Stimulated activated CD8-positive, alpha-beta memory T cell treated with anti-CD3 and anti-CD28 coated beads, Interleukin-15, amount 100 ng/mL, for 24 hours (primary cell): ENCODE data around the gene IQGAP3.

Source experiments
- DNase-seq: peaks from one replicate; pipeline ENCODE4 v3.0.0-alpha.2; 2020; ENCODE audit warnings: low read depth

The IQGAP3 gene

DNA sequence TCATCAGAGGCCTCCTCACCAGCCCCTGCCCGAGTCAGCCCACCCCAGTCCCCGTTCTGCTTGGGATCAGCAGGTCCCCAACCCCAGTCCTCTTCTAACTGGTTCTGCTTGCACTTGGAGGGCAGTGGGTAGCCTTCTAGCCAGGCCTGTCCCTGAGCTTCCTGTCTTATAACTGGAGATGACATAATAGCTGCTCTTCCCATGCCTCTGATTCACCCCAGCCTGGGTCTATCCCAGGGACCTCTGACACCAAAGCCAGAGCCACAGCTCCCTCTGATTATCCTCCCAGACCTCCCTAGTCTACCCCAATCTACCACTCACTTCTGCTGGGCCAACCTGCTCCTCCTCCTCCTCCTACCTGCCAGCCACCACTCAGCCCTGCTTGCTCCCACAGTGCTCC is 31.4 kb downstream of the IQGAP3 start:
- DNase-seq = no peak

DNA sequence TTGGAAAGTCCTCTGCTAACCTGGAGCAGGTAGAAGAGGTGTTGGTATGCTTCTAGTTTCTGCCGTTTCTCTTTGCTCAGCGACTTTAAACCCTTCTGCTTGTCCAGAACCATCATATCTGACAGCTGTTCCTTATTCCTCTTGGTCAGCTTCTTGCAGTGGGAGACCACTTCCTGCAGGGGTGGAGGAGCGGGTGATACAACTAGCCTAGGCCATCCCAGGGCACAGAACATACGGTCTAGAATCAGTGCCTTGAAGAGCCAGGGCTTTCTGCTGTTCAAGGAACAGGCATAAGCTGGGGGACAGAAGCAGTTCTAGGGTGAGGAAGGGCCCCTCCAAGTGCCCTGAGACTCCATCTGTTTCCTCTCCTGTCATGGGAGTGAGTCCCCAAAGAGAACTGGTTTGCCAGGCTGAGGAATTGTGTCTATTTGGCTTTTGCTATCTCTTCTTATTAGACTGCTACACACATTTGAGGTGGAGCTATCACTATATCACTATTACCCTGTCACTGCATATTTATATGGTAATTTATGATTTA is 32.5 kb downstream of the IQGAP3 start:
- DNase-seq = no peak

DNA sequence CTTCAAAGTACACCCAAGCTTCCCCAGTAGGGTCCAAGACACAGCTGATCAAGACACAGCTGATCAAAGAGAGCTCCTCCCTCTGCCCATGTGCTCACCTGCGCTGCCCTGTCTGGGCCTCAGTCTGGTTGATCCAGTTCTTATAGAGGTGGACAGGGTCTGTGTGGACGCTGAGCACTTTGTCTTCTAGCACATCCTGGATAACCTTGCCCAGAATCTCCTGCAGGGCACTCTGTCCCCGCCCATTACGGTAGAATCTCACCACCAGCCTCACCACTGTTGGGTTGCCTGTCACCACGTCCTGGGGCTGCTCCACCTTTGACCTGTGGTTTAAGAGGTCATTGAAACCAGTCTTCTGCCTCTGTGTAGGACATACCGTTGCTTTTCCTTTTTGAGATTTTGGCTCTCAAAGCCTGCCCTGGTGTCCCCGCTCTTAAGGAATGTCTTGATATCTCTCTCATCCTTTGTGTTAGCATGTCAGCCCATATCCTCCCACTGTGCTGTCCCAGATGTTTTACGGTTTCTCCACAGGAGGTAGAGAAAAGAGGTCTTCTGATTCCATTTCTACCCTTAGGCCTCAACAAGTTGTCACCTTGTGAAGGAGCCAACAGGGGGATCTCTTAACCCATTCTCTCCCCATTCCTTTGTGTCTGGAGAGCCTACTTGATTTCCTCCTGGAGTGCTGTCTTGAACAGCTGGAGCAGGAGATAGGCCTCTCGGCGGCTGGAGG is 33.5 kb downstream of the IQGAP3 start:
- no peak for DNase-seq

DNA sequence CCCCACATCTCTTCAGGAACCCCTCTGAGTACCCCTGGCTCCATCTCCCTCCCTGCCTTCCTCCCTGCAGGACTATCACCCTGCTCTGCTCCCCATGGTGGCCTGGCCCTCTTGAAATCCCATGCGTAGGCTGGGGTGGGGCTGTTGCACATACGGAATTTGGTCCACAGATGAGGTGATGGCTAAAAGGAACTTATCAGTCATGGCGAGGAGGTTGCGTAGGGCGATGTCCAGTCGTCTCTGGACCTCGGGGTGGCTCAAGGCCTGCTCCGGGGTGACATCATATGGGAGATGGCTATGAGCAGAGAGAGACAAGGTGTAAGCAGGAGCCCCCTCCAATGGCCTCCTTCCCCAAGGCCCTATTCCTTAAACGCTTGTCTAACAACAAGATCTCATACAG is 35.3 kb downstream of the IQGAP3 start:
- DNase-seq = no peak

DNA sequence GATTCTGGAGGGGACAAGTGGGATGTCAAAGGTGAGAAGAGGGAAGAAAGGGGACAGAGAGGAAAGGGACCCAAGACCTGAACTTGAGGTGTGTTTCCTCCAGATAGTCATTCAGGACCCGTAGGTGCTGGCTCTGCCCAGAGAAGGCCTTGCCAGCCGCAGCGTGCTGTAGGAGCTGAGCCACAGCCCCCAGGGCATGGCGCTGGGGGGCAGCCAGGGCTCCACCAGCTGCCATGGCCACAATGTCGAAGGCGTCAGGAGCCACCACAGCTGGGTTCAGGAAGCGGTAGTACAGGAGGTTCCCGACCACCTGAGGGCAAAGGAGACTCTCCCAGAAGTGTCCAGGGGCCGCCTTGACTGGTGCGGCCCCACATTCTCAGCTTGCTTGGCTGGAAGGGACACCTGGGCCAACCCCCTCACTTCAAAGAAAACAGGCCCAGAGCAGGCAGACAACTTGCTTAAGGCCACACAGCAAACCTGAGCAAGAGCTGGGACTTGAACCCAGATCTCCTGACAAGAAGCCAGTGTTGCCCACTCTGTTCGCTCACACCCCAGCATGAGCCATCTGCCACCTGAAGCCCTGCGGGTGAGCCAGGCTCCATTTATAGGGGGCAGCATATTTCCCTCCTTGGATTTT is 37.8 kb downstream of the IQGAP3 start:
- DNase-seq = no peak

DNA sequence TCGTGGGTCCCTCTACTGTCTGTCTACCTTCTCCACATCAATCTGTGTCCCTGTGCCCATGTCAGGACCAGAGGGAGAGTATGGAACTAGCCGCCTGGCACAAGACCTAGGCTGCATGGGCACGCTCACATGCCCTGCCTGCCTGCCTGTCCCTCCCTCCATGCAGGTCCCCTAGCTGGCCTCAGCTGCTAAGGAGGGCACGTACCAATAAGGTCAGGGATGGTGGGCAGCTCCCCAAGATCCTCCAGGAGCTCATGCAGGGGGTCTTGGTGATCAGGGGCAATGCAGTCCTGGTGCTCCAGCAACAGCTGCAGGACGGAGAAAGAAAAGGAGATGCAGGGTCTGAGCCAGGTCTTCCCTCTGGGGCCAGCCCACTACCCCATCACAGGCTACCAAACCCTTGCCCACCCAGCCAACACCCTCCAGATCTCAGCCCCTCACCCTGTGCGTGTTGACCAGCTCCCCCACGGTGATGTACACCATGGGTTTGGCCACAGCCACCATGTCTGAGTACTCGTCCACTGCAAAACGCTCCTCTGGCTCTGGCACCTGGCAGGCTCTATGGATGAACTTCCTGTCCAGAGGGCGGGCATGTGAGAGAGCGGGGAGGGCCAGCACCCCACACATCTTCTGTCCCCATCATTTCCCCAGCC is 38.7 kb downstream of the IQGAP3 start:
- no peak for DNase-seq

DNA sequence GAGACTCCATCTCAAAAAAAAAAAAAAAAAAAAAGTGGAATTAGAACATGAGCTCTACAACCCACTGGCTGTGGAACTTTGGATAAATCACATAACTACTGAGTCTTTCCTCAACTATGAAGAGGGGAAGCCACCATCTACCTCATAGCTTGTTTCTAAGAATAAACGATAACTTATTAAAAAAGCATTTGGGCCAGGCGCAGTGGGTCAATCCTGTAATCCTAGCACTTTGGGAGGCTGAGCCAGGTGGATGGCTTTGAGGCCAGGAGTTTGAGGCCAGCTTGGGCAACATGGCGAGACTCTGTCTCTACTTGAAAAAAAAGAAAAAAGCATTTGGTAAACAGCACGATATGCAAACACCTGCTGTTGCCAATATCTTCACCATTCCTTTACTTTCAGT is 40.0 kb downstream of the IQGAP3 start:
- no peak for DNase-seq

DNA sequence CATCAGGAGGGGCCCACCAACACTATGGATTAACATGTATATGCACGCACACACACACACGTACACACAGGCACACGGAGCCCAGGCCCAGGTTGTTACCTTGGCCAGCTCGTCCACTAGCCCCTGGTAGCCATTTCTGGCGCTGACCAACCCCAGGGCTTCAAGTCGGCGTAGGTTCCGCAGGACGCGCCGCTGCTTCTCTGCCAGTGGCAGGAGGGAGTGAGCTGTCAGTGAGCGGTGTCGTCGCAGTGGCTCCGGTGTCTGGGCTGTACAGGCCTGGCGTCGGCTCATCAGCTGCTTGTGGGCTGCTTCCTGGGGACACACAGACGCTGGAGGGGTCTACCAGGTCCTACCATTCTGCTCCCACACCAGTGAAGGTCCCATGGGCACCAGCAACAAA is 42.4 kb downstream of the IQGAP3 start:
- DNase-seq = no peak

DNA sequence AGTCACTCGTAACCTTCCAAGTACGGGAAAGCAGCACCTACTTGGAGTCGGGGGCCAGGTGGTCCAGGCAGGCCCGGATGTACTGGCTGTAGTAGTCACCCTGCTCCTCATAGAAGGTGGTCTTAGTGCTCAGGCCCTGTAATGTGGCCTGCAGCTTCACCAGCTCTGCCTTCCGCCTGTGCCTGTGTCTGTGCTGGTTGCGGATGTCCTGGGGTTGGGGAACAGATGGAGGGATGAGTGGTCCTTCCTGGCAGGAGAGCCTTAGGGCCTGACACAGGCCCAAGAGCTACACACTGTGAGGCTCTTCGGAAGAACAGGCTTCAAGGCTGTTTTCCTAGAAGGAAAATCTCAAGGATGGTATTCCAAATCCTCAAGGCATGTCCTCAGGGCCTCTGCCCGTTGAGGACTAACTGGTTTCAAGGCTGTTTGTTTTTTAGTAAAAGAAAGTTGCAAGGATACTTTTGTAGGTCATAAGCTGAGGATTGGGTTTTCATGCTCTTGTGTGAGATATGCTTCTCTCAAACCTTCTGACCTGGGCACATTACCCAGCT is 43.4 kb downstream of the IQGAP3 start:
- DNase-seq = no peak

DNA sequence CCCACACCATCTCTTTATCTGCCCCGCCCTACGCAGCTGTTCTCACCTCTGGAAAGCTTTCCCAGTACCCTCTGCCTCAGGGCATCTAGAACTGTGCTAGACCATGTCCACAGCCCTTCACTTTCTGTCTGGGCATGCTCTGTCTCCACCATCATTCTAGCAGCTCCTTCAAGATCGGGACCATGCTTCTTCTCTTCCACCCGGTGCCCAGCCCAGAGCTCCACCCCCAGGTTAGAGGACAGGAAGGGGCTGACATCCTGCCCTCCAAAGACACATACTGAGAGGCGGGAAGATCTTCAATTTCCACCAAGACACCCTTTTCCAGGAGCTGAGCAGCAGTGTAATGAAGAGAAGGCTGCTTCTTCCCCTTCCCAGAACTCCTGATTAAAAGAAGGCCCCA is 44.1 kb downstream of the IQGAP3 start:
- no peak for DNase-seq

DNA sequence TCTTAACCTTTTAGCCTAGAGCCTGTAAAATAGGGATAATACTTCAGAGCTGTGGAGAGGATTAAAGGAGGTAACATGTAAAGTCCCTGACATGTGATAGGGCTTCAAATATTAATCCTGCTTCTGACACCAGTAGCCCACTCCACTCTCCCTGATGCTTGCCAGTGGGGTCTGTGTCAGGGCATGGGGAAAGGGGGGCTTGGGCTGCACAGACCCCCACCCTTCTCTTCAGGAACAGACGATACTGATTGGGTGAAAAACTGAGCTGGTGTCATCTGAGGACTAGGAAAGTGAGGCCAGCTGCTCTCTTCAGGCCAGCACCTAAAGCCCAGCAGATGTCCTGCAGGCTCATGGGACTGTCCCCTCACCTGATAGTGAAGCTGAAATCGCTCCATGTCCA is 44.8 kb downstream of the IQGAP3 start:
- no peak for DNase-seq

DNA sequence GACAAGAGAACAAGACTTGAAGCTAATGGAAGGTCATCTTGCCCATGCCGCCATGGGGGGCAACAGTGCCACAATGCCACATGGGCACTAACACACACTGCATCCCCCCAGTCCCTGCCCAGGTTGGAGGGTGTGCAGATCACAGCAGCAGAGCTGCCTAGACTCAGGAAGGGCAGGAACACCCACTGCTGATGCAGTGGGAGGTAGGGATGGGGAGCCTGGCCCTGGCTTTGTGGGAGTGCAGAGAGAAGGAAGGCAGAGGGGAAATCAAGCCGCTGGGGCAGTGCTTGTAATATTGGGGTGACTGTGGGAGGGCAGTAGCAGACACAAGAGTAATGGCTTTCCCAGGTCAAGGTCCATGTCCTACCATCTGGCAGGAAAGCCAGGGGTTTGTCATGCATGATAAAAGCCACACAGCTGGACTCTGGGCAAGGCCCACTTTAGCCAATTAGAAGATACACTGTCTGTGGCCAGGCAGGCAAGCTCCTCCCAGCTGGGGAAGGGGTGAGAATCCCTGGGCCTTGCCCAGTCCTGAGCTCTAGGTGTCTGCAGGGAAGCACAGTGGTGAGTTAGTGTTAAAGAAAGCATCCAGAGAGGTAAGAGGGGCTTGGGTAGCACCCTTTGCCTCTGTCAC is 46.4 kb downstream of the IQGAP3 start:
- no peak for DNase-seq

DNA sequence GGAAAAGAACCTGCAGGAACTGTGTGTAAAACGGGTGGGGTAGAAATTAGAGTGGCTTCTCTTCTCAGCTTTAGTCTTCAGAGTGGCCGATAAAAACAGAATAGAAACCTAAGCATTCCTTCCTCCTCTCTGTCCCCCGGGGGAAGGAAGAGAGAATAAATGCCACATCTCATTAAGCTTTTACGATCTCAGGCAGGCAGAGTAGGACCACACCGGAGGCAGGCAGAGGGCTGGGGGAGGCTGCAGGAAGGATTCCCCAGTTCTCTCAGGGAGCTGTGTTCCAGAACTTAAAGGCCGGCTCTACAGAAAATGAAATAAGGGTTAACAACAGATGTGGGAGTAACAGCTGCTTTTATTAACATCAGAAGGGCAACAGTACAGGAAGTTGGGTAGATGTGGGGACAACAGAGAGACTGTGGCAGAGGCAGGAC is 47.3 kb downstream of the IQGAP3 start:
- no peak for DNase-seq

DNA sequence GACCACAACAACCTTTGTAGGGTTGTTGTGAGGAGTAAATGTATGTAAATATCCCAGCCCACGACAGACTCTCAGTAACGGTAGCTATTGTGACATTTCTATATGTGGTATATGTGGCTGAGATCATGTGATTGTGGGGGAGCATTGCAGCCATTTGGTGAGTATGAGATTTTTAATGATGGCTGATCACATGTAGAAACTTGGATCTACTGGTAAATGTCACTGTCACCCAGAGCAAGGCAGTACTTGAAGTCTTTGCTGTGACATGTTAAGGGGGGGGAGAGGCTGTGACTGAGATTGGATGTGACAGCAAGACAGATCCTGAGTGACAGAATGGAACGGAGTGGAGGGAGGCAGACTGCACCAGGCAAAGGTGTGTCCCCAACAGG is 47.9 kb downstream of the IQGAP3 start:
- DNase-seq = no peak

DNA sequence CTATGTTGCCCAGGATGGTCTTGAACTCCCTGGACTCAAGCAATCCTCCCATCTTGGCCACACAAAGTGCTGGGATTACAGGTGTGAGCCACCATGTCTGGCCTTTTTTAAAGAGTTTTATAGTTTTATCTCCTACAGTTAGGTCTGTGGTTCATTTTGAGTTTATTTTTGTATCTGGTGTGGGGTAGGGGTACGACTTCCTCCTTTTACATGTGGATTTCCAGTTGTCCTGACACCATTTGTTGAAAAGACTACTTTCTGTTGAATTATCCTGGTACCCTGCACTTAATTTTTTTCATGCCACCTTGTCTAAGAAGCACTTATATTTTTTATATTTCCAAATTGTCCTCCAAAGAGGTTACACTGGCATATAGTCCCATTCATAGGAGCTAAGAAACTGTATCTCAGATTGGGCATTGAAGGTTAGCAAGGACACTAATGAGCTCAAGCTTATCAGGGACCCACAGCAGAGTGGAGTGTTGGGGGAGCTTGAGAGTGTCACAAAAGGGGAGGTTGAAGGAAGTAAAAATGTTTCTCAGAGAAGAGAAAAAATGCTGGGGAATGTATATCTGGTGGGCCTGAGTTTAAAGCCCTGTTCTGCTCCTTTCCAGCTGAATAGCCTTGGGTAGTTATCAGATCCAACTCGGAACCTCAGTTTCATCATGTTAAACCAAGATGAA is 48.4 kb downstream of the IQGAP3 start:
- no peak for DNase-seq

DNA sequence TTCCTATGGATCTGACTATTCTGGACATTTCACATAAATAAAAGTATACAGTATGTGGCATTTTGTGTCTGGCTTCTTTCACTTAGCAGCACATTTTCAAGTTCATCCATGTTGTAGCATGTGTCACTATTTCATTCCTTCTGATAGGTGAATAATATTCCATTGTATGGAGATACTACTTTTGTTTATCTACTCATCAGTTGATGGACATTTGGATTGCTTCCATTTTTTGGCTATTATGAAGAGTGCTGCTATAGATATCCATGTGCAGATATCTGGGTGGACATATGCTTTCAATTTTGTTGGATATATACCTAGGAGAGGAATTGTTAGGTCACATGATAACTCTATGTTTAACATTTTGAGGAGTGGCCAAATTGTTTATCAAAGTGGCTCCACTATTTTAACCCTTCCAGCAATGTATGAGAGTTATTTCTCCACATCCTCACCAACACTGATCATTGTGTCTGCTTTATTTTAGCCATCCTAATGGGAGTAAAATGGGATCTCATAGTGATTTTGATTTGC is 49.9 kb downstream of the IQGAP3 start:
- no peak for DNase-seq

DNA sequence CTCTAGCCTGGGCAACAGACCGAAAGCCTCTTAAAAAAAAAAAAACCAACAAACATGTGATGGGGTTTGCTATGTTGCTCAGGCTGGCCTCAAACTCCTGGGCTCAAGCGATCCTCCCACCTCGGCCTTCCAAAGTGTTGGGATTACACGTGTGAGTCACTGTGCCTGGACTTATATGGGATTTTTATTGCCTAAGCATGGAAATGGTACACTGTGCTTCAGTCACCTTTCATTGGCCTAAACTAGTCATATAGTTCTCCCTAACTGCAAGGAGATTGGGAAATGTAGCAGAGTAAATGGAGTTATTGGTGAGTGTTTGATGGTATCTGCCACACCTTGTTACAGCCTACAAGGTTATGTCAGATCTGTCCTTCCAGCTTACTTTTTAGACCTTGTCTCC is 54.6 kb downstream of the IQGAP3 start:
- no peak for DNase-seq

DNA sequence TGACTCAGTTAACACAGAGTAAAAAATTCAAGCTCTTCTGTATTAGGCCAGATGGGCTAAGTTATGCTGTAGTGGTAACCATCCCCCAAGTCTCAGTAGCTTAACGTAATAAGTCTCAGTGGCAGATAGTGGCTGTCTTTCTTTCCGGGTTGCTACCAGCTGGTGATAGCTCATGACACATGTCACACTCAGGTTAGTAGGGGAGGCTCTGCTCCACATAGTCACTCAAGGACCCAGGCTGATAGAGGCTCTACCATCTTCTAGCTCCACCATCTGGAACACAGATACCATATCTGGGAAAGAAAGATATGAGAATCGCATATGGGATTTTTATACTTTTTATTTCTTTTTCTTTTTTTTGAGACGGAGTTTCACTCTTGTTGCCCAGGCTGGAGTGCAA is 55.5 kb downstream of the IQGAP3 start:
- DNase-seq = no peak

DNA sequence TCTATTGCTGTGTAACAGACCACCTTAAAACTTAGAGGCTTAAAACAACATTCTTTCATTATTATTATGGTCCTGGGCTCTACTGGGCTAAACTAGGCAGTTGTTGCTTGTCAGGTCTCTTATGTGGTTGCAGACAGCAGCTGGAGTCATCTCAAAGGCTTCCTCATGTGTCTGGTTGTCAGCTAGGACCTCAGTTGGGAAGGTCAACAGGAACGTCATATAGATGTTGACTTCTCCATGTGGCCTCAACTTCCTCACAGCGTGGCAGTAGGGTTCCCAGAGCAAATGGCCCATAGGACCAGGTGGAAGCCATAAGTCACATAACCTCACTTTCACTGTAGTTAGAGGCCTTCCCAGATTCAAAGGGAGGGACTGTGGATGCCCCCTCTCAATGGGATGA is 56.4 kb downstream of the IQGAP3 start:
- DNase-seq = no peak

DNA sequence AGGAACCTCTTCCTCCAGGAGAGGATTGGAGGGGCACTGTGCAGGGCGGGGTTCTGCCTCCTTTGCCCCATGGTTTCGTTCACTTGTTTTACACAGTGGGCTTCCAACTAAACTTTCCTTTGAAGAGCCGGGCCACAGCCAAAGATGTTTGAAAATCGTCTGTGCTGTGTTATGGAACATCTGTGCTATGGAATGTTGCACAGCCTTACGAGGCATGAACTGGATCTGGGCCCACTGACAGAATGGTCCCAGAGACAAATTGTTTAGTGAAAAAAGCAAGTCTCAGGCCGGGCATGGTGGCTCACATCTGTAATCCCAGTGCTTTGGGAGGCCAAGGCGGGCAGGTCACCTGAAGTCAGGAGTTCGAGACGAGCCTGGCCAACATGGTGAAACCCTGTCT is 59.2 kb downstream of the IQGAP3 start:
- no peak for DNase-seq

DNA sequence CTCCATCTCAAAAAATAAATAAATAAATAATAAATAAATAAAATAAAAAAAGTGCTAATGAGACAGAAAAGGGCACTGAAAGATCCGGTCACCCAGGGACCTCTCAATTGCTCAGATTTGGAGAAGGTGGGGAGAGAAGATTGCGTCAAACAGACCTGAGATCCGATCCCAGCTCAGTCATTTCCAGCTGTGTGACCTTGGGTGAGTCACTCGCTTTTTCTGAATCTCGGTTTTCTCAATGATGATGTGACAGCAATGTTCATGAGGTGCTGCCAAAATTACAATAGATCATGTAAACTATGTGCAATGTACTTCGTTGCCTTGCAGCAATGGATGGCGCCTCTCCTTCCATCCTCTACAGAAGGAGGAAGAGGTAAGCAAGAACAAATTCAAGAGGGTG is 60.7 kb downstream of the IQGAP3 start:
- DNase-seq = no peak

DNA sequence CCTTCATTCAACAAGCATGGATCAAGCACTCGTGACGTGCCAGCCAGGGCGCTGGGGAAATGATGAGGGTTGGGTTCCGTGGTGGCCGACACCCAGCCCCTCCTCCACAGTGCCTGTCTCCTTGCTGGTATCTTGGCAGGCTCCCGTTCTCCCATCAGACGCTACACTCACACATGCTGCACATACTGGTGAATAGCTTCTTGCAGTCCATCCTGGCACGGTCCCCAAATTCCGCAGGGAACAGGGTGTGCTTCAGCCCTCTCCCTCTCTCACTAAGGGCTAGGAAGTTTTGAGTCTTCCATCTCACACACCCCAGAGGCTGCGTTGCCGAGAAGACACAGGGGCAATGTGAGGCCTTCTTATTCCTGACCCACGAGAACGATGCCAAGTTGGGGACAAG is 61.7 kb downstream of the IQGAP3 start:
- no peak for DNase-seq
